NCI-H345 treated with DMSO at 0.1 percent for 48 hours (cell line): ENCODE measurements around the gene CDKN2D.
"Not testable (repeated sequence)": the region's sequence is repeated elsewhere in the genome, so short reads cannot be mapped to it uniquely, and the experiment has no call there.

Experiments used
- DNase-seq: peaks from one replicate; lab custom pipeline; 2025; ENCODE audit not compliant: unreplicated experiment; lab: John Stamatoyannopoulos, UW

The CDKN2D gene

GRCh38 chr19:10582091-10582490, 13.3 kb upstream of the CDKN2D start:
- no peak for DNase-seq

GRCh38 chr19:10580979-10581631, 12.3 kb upstream of the CDKN2D start:
- DNase-seq = peak; percentile 43

- DNase-seq = no peak
These were observed 9.2 kb upstream of the CDKN2D start for GRCh38 chr19:10577951-10578350.

GRCh38 chr19:10575011-10575716, 6.4 kb upstream of the CDKN2D start:
- DNase-seq = no peak

GRCh38 chr19:10574462-10574861, 5.7 kb upstream of the CDKN2D start:
- DNase-seq = no peak

GRCh38 chr19:10573793-10574192, 5.0 kb upstream of the CDKN2D start:
- DNase-seq = not testable (repeated sequence)

- no peak for DNase-seq
These were observed 535 bp downstream of the CDKN2D start for GRCh38 chr19:10568062-10568825.

GRCh38 chr19:10567656-10568055, 1.1 kb downstream of the CDKN2D start:
- no peak for DNase-seq

- DNase-seq = no peak
These were observed 1.9 kb downstream of the CDKN2D start for GRCh38 chr19:10566658-10567410.

GRCh38 chr19:10566408-10566657, 2.4 kb downstream of the CDKN2D start:
- DNase-seq = no peak

- peak; percentile 93 for DNase-seq
These were observed 3.0 kb downstream of the CDKN2D start, which contains the start of gene KRI1 for GRCh38 chr19:10565567-10566407. Gene KRI1 (minus strand): TSS chr19:10566010. CDS start chr19:10565999, 11 bp downstream.

GRCh38 chr19:10565028-10565566, 3.7 kb downstream of the CDKN2D start:
- DNase-seq = no peak

GRCh38 chr19:10562609-10563008, 6.2 kb downstream of the CDKN2D start:
- no peak for DNase-seq

- DNase-seq = no peak
These were observed 8.6 kb downstream of the CDKN2D start for GRCh38 chr19:10560154-10560553.

GRCh38 chr19:10557603-10558197, 11.1 kb downstream of the CDKN2D start:
- no peak for DNase-seq

- DNase-seq = no peak
These were observed 13.2 kb downstream of the CDKN2D start for GRCh38 chr19:10555610-10555973.

GRCh38 chr19:10554760-10555609, 13.8 kb downstream of the CDKN2D start:
- no peak for DNase-seq

GRCh38 chr19:10553943-10554381, 14.8 kb downstream of the CDKN2D start:
- no peak for DNase-seq

- DNase-seq = no peak
These were observed 15.6 kb downstream of the CDKN2D start for GRCh38 chr19:10553087-10553667.
